HepG2 (cell line): ENCODE results near the gene POU2AF3. TPM values are rescaled to one million over a fixed set of nuclear protein-coding genes. Genes with fewer than 3 reads are reported as not detected.
A peak's percentile ranks its signal among the peaks of the same experiment; 100 is the strongest.

Experiments
- ATRX ChIP-seq: sonication (generic); formaldehyde crosslinking; IDR thresholded peaks from 2 replicates; pipeline ENCODE4 v1.4.0; 2020; ENCODE audit warnings: missing genetic modification reagents, borderline replicate concordance
- CHCHD3 ChIP-seq: sonication (generic); formaldehyde crosslinking; IDR thresholded peaks from 2 replicates; pipeline ENCODE4 v1.8.0; 2022; ENCODE audit warnings: mild to moderate bottlenecking, missing genetic modification reagents, moderate library complexity
- MEIS1 ChIP-seq: sonication (generic); formaldehyde crosslinking; IDR thresholded peaks from 2 replicates; pipeline ENCODE4 v1.9.0; 2021; ENCODE audit warnings: mild to moderate bottlenecking, missing genetic modification reagents, moderate library complexity, borderline replicate concordance
- MTA3 ChIP-seq: sonication (generic); formaldehyde crosslinking; IDR thresholded peaks from 2 replicates; pipeline ENCODE4 v1.4.0; 2020; ENCODE audit warnings: missing genetic modification reagents
- NR2F6 ChIP-seq, 2 experiments: IDR thresholded peaks; 2 replicates each; pipeline ENCODE4 v1.6.1; 2016; ENCODE audit warnings: antibody characterized with exemption in 1 of 2, mild to moderate bottlenecking in 1 of 2
- PHF8 ChIP-seq: sonication (generic); formaldehyde crosslinking; IDR thresholded peaks from 2 replicates; pipeline ENCODE4 v1.5.0; 2020; ENCODE audit warnings: missing genetic modification reagents
- PLRG1 ChIP-seq: fragments of 450-650 bp; conservative IDR thresholded peaks from 2 replicates; pipeline ENCODE4 v1.6.1; 2016
- RXRB ChIP-seq: IDR thresholded peaks from 2 replicates; pipeline ENCODE4 v1.6.1; 2016; ENCODE audit warnings: borderline replicate concordance, missing genetic modification reagents, missing compliant biosample characterization
- SALL2 ChIP-seq: sonication (generic); formaldehyde crosslinking; IDR thresholded peaks from 2 replicates; pipeline ENCODE4 v1.8.1; 2023; ENCODE audit warnings: mild to moderate bottlenecking, missing genetic modification reagents, inconsistent platforms
- SETDB1 ChIP-seq: sonication (generic); formaldehyde crosslinking; IDR thresholded peaks from 2 replicates; pipeline ENCODE4 v1.5.1; 2020; ENCODE audit warnings: missing genetic modification reagents, mild to moderate bottlenecking, borderline replicate concordance
- SSRP1 ChIP-seq: IDR thresholded peaks from 2 replicates; pipeline ENCODE4 v1.6.1; 2016; ENCODE audit warnings: control low read depth
- ZFP41 ChIP-seq: sonication (generic); formaldehyde crosslinking; IDR thresholded peaks from 2 replicates; pipeline ENCODE4 v1.4.0; 2020; ENCODE audit warnings: mild to moderate bottlenecking, missing genetic modification reagents, borderline replicate concordance
- ZFYVE20 ChIP-seq: sonication (generic); formaldehyde crosslinking; IDR thresholded peaks from 2 replicates; pipeline ENCODE4 v1.8.0; 2023; ENCODE audit warnings: low read depth, mild to moderate bottlenecking, moderate library complexity, missing genetic modification reagents, borderline replicate concordance
- ZNF136 ChIP-seq: sonication (generic); formaldehyde crosslinking; IDR thresholded peaks from 2 replicates; pipeline ENCODE4 v1.8.1; 2022; ENCODE audit warnings: low read depth, mild to moderate bottlenecking, moderate library complexity, missing genetic modification reagents
- ZNF234 ChIP-seq: sonication (generic); formaldehyde crosslinking; conservative IDR thresholded peaks from 2 replicates; pipeline ENCODE4 v1.5.1; 2020; ENCODE audit warnings: mild to moderate bottlenecking, missing genetic modification reagents
- ZNF34 ChIP-seq: sonication (generic); formaldehyde crosslinking; IDR thresholded peaks from 2 replicates; pipeline ENCODE4 v1.4.0; 2020; ENCODE audit warnings: mild to moderate bottlenecking, missing genetic modification reagents, borderline replicate concordance
- ZNF407 ChIP-seq: sonication (generic); formaldehyde crosslinking; IDR thresholded peaks from one replicate; pipeline ENCODE4 v1.5.1; 2020; ENCODE audit warnings: mild to moderate bottlenecking, missing genetic modification reagents; ENCODE audit errors: not compliant biosample characterization
- ZNF460 ChIP-seq: sonication (generic); formaldehyde crosslinking; IDR thresholded peaks from 2 replicates; pipeline ENCODE4 v1.5.1; 2020; ENCODE audit warnings: missing genetic modification reagents, mild to moderate bottlenecking, borderline replicate concordance
- ZNF619 ChIP-seq: sonication (generic); formaldehyde crosslinking; IDR thresholded peaks from 2 replicates; pipeline ENCODE4 v1.4.0; 2020; ENCODE audit warnings: mild to moderate bottlenecking, missing genetic modification reagents
- polyA plus RNA-seq, 8 experiments: library from polyadenylated mRNA; depleted of rRNA in 3 of 8; stranded (reverse) in 7 of 8; unstranded in 1 of 8; fragments of >200 nt; fragmentation: Illumina TruSeq in 4 of 8; extraction: Trizol in 4 of 8; gene quantifications; 2 replicates each; pipeline versions ENCODE4 v1.2.1 to v1.2.3, GENCODE V29; 2011 to 2016; ENCODE audit warnings: low read depth in 4 of 8, missing spikeins in 1 of 8, mixed read lengths in 1 of 8; ENCODE audit not compliant: insufficient read depth in 1 of 8
- total RNA-seq, 5 experiments: library from RNA; depleted of rRNA; stranded (reverse); fragments of >200 nt; fragmentation: Illumina TruSeq; extraction: Trizol; gene quantifications; 2 replicates each; pipeline ENCODE4 v1.2.3, GENCODE V29; 2016; ENCODE audit warnings: low read depth in 1 of 5

Gene POU2AF3
- total and polyA plus RNA-seq, 2 of the 13 experiments (the other 11 are each of a cell fraction or from before 2014, with no cell fraction given): 7.8 to 71.2 TPM

- TF ChIP-seq SETDB1 (CRISPR knock-in tag) (no peak), ZNF619 (CRISPR knock-in tag) (no peak), ZFP41 (CRISPR knock-in tag) (no peak), CHCHD3 (CRISPR knock-in tag) (no peak), ZNF460 (no peak), MTA3 (no peak), SSRP1 (CRISPR knock-in tag) (no peak), ZNF407 (CRISPR knock-in tag) (no peak), ATRX (CRISPR knock-in tag) (no peak), RXRB (peak; percentile 65), ZNF234 (no peak), ZNF136 (CRISPR knock-in tag) (0 out of 2 replicates have a peak, but pooled peaks have one; percentile 48), PLRG1 (no peak), SALL2 (no peak), PHF8 (peak; percentile 45; the same call in 1 of the 2 replicates), ZFYVE20 (CRISPR knock-in tag) (no peak), NR2F6 (IDR thresholded peaks at IDR 0.05) (peak; percentile 97), NR2F6 (CRISPR knock-in tag; IDR thresholded peaks at IDR 0.05) (peak; percentile 96), MEIS1 (peak; percentile 74; the same call in 1 of the 2 replicates), ZNF34 (CRISPR knock-in tag) (no peak; the same call in 1 of the 2 replicates)
Measured at GRCh38 chr11:111334532-111335502, 36.5 kb downstream of the POU2AF3 start (continued).
